Measurements from ENCODE around the gene ARL4A. TPM values are rescaled to one million over a fixed set of nuclear protein-coding genes. Genes with fewer than 3 reads are reported as not detected.
A peak's percentile ranks its signal among the peaks of the same experiment; 100 is the strongest.

Gene ARL4A
- total and polyA plus RNA-seq, 9 of the 15 experiments (the other 6 are each of a cell fraction or from before 2014, with no cell fraction given): 118 to 688 (median 172) TPM

- TF ChIP-seq NR2F6 (CRISPR knock-in tag; IDR thresholded peaks at IDR 0.05): no peak
- no peak for TF ChIP-seq HMGXB4 (CRISPR knock-in tag; IDR thresholded peaks at IDR 0.05)
- no peak for TF ChIP-seq E2F1 (CRISPR knock-in tag; IDR thresholded peaks at IDR 0.05)
- no peak for TF ChIP-seq ZBTB33 (CRISPR knock-in tag; IDR thresholded peaks at IDR 0.05)
- TF ChIP-seq TCF7 (IDR thresholded peaks at IDR 0.05; ENCODE audit: borderline replicate concordance): no peak
- no peak for TF ChIP-seq HBP1 (CRISPR knock-in tag; IDR thresholded peaks at IDR 0.05)
- no peak for TF ChIP-seq ZEB2 (IDR thresholded peaks at IDR 0.05)
- no peak; a peak in 1 of 6 replicates for TF ChIP-seq ZBTB11 (CRISPR knock-in tag; IDR thresholded peaks at IDR 0.05)
- no peak for TF ChIP-seq ZKSCAN3 (CRISPR knock-in tag; IDR thresholded peaks at IDR 0.05)
- TF ChIP-seq LCOR (CRISPR knock-in tag; IDR thresholded peaks at IDR 0.05): no peak
- TF ChIP-seq ZNF431 (CRISPR knock-in tag; IDR thresholded peaks at IDR 0.05): 0 out of 2 replicates have a peak, but pooled peaks have one; percentile 9
- TF ChIP-seq JUNB (CRISPR knock-in tag; conservative IDR thresholded peaks at IDR 0.05): no peak
- no peak for TF ChIP-seq ZNF146 (CRISPR knock-in tag; IDR thresholded peaks at IDR 0.05; ENCODE audit: unreplicated experiment)
- no peak for TF ChIP-seq SPI1 (IDR thresholded peaks at IDR 0.05; ENCODE audit: borderline replicate concordance, low read depth, low read length)
- TF ChIP-seq ATF7 (IDR thresholded peaks at IDR 0.05): no peak
These were observed 28.8 kb downstream of the ARL4A start (continued) for GRCh38 chr7:12716134-12716681.
